Trophoblast cell (in vitro differentiated cells and primary cell): Measurements from ENCODE around the gene RGS7. TPM values are rescaled to one million over a fixed set of nuclear protein-coding genes. Genes with fewer than 3 reads are reported as not detected.
A peak's percentile ranks its signal among the peaks of the same experiment; 100 is the strongest.

Experiments
- DNase-seq, 2 donors: peaks; one replicate each; pipeline ENCODE4 v3.0.0-alpha.2; 2016
- H2AFZ ChIP-seq: 2 replicates; pipeline ENCODE4 v1.6.1; 2013; ENCODE audit warnings: low read length, moderate library complexity, mild to moderate bottlenecking; ENCODE audit not compliant: insufficient read depth, poor library complexity
- H2AK5ac ChIP-seq: 2 replicates; pipeline ENCODE4 v1.6.1; 2013; ENCODE audit warnings: mild to moderate bottlenecking, low read length
- H2BK120ac ChIP-seq: 2 replicates; pipeline ENCODE4 v1.6.1; 2013; ENCODE audit warnings: low read length, mild to moderate bottlenecking, moderate library complexity; ENCODE audit not compliant: insufficient read depth, poor library complexity
- H2BK12ac ChIP-seq: 2 replicates; pipeline ENCODE4 v1.6.1; 2013; ENCODE audit warnings: mild to moderate bottlenecking, low read length, moderate library complexity
- H2BK5ac ChIP-seq: 2 replicates; pipeline ENCODE4 v1.6.1; 2013; ENCODE audit warnings: low read length, low read depth, moderate library complexity, mild to moderate bottlenecking; ENCODE audit not compliant: poor library complexity
- H3K14ac ChIP-seq: 2 replicates; pipeline ENCODE4 v1.6.1; 2013; ENCODE audit warnings: mild to moderate bottlenecking, low read length
- H3K18ac ChIP-seq: 2 replicates; pipeline ENCODE4 v1.6.1; 2013; ENCODE audit warnings: mild to moderate bottlenecking, low read length
- H3K23ac ChIP-seq: 2 replicates; pipeline ENCODE4 v1.6.1; 2013; ENCODE audit warnings: low read length
- H3K27ac ChIP-seq: 2 replicates; pipeline ENCODE4 v1.5.1; 2013; ENCODE audit warnings: low read depth, mild to moderate bottlenecking, inconsistent platforms, low read length, moderate library complexity
- H3K27me3 ChIP-seq: 2 replicates; pipeline ENCODE4 v1.6.1; 2013; ENCODE audit warnings: inconsistent platforms, mild to moderate bottlenecking, low read length, moderate library complexity; ENCODE audit not compliant: insufficient read depth
- H3K36me3 ChIP-seq, 2 experiments: 1 replicate in 1 of 2; 2 replicates in 1 of 2; pipeline ENCODE4 v1.6.1; 2013; ENCODE audit warnings: low read length in 2 of 2, mild to moderate bottlenecking in 2 of 2, moderate library complexity in 1 of 2; ENCODE audit not compliant: insufficient read depth in 2 of 2, control insufficient read depth in 1 of 2
- H3K4ac ChIP-seq: 2 replicates; pipeline ENCODE4 v1.6.1; 2013; ENCODE audit warnings: low read depth, mild to moderate bottlenecking, low read length, moderate library complexity
- H3K4me1 ChIP-seq, 2 experiments: 1 replicate in 1 of 2; 2 replicates in 1 of 2; pipeline ENCODE4 v1.6.1; 2013; ENCODE audit warnings: low read length in 2 of 2, mild to moderate bottlenecking in 2 of 2, moderate library complexity in 1 of 2; ENCODE audit not compliant: insufficient read depth in 2 of 2, control insufficient read depth in 1 of 2
- H3K4me2 ChIP-seq: 2 replicates; pipeline ENCODE4 v1.6.1; 2013; ENCODE audit warnings: inconsistent platforms, mild to moderate bottlenecking, low read length, moderate library complexity
- H3K4me3 ChIP-seq: 2 replicates; pipeline ENCODE4 v1.5.1; 2013; ENCODE audit warnings: mild to moderate bottlenecking, low read depth, low read length, inconsistent platforms
- H3K79me1 ChIP-seq: one replicate; pipeline ENCODE4 v1.6.1; 2013; ENCODE audit warnings: low read length
- H3K79me2 ChIP-seq: 2 replicates; pipeline ENCODE4 v1.6.1; 2013; ENCODE audit warnings: low read length, mild to moderate bottlenecking; ENCODE audit not compliant: control insufficient read depth, insufficient read depth, poor library complexity
- H3K9ac ChIP-seq: 2 replicates; pipeline ENCODE4 v1.6.1; 2013; ENCODE audit warnings: mild to moderate bottlenecking, low read length
- H3K9me3 ChIP-seq: 2 replicates; pipeline ENCODE4 v1.6.1; 2013; ENCODE audit warnings: low read depth, mild to moderate bottlenecking, control low read depth, inconsistent platforms, low read length; ENCODE audit not compliant: insufficient read depth
- H4K12ac ChIP-seq: 2 replicates; pipeline ENCODE4 v1.6.1; 2013; ENCODE audit warnings: low read depth, mild to moderate bottlenecking, low read length, moderate library complexity
- H4K8ac ChIP-seq: 2 replicates; pipeline ENCODE4 v1.6.1; 2013; ENCODE audit warnings: low read depth, mild to moderate bottlenecking, low read length, moderate library complexity
- H4K91ac ChIP-seq: one replicate; pipeline ENCODE4 v1.6.1; 2013; ENCODE audit warnings: low read depth, mild to moderate bottlenecking, low read length, moderate library complexity
- WGBS: extraction: QIAGEN DNeasy Blood & Tissue Kit; methylation state at CpG from one replicate; pipeline ENCODE4 v1.1.7; 2013; ENCODE audit warnings: missing lambda C conversion rate; ENCODE audit not compliant: insufficient read length, insufficient coverage; ENCODE audit errors: extremely low coverage; 5-methylcytosine and 5-hydroxymethylcytosine counted together
- polyA plus RNA-seq: library from polyadenylated mRNA; stranded (reverse); fragments of 200-250 nt; gene quantifications from 2 replicates; pipeline ENCODE4 v1.2.3, GENCODE V29; 2013

Gene RGS7
- polyA plus RNA-seq, result not detected in 2 replicates

GRCh38 chr1:241356519-241357365 lies at the start of gene RGS7:
TSS of gene RGS7 (minus strand) at chr1:241357205.
- no peak within 1 kb of the TSS for H2BK12ac ChIP-seq
- H2BK120ac ChIP-seq, result no peak within 1 kb of the TSS
- no peaks in the 10 kb centered on the region for H3K79me2 ChIP-seq
- H3K23ac ChIP-seq, result no peak within 1 kb of the TSS
- H3K4me3 ChIP-seq, result peak within 1 kb of the TSS; percentile 73
- H3K27ac ChIP-seq, result no peak within 1 kb of the TSS
- no peak within 1 kb of the TSS for H4K12ac ChIP-seq
- H2AK5ac ChIP-seq, result no peak within 1 kb of the TSS
- no peak within 1 kb of the TSS for H2BK5ac ChIP-seq
- peak within 1 kb of the TSS; percentile 76 for H2AFZ ChIP-seq
- no peak within 1 kb of the TSS for H3K14ac ChIP-seq
- H4K91ac ChIP-seq, result no peak within 1 kb of the TSS
- H3K79me1 ChIP-seq, result no peaks in the 10 kb centered on the region
- H3K18ac ChIP-seq, result no peak within 1 kb of the TSS
- peak; percentile 3 to 43 for DNase-seq
- H3K9ac ChIP-seq, result no peak within 1 kb of the TSS
- no peaks in the 10 kb centered on the region for H3K36me3 ChIP-seq
- no CpG with 5 or more reads among the region's 105 CpGs for WGBS
- no peak within 1 kb of the TSS for H3K4ac ChIP-seq
- H3K9me3 ChIP-seq, result no peaks in the 10 kb centered on the region
- peaks cover 3 to 5% of the 10 kb centered on the region in 2 experiments for H3K4me1 ChIP-seq
- no peak within 1 kb of the TSS for H4K8ac ChIP-seq
- H3K27me3 ChIP-seq, result peaks cover 15% of the 10 kb centered on the region
- peak within 1 kb of the TSS; percentile 90 for H3K4me2 ChIP-seq

GRCh38 chr1:241406421-241406820 lies 49.4 kb upstream of the RGS7 start:
- Histone ChIP-seq H2AK5ac (no peak overlapping the region), H3K18ac (no peak overlapping the region), H3K36me3 (no peaks in the 10 kb centered on the region), H2AFZ (no peak overlapping the region), H3K4me3 (no peak overlapping the region), H3K27ac (no peak overlapping the region), H3K4me2 (no peak overlapping the region), H3K79me1 (no peaks in the 10 kb centered on the region), H2BK120ac (no peak overlapping the region), H4K91ac (no peak overlapping the region), H4K8ac (no peak overlapping the region), H3K4me1 (peaks cover 0 to 3% of the 10 kb centered on the region in 2 experiments), H2BK5ac (no peak overlapping the region), H3K4ac (no peak overlapping the region), H3K23ac (no peak overlapping the region), H3K79me2 (no peaks in the 10 kb centered on the region), H2BK12ac (no peak overlapping the region), H3K9ac (no peak overlapping the region), H4K12ac (no peak overlapping the region), H3K27me3 (no peaks in the 10 kb centered on the region), H3K14ac (no peak overlapping the region), H3K9me3 (no peaks in the 10 kb centered on the region)
- WGBS, result no CpG with 5 or more reads among the region's 3 CpGs
- no peak for DNase-seq

GRCh38 chr1:241401156-241401555 lies 44.2 kb upstream of the RGS7 start:
- Histone ChIP-seq H3K9me3 (no peaks in the 10 kb centered on the region), H3K27ac (no peak overlapping the region), H2BK120ac (no peak overlapping the region), H3K14ac (no peak overlapping the region), H3K4me2 (no peak overlapping the region), H3K27me3 (no peaks in the 10 kb centered on the region), H3K18ac (no peak overlapping the region), H4K8ac (no peak overlapping the region), H2BK5ac (no peak overlapping the region), H2BK12ac (no peak overlapping the region), H3K36me3 (no peaks in the 10 kb centered on the region), H3K23ac (no peak overlapping the region), H3K9ac (no peak overlapping the region), H3K4ac (no peak overlapping the region), H3K79me2 (no peaks in the 10 kb centered on the region), H4K91ac (no peak overlapping the region), H4K12ac (no peak overlapping the region), H2AK5ac (no peak overlapping the region), H3K4me1 (peaks cover 0 to 7% of the 10 kb centered on the region in 2 experiments), H3K4me3 (no peak overlapping the region), H2AFZ (no peak overlapping the region), H3K79me1 (no peaks in the 10 kb centered on the region)
- no peak for DNase-seq
- WGBS, result no CpG with 5 or more reads among the region's 6 CpGs

GRCh38 chr1:241396747-241397681 lies 40.0 kb upstream of the RGS7 start:
- Histone ChIP-seq H4K12ac (no peak overlapping the region), H3K4me1 (peaks cover 0 to 7% of the 10 kb centered on the region in 2 experiments), H3K9ac (no peak overlapping the region), H2BK120ac (no peak overlapping the region), H3K79me2 (no peaks in the 10 kb centered on the region), H2AK5ac (no peak overlapping the region), H3K36me3 (no peaks in the 10 kb centered on the region), H4K8ac (no peak overlapping the region), H3K14ac (no peak overlapping the region), H4K91ac (no peak overlapping the region), H3K4me3 (no peak overlapping the region), H3K9me3 (no peaks in the 10 kb centered on the region), H3K18ac (no peak overlapping the region), H3K27ac (no peak overlapping the region), H2BK12ac (no peak overlapping the region), H2AFZ (no peak overlapping the region), H3K79me1 (no peaks in the 10 kb centered on the region), H2BK5ac (no peak overlapping the region), H3K23ac (no peak overlapping the region), H3K27me3 (no peaks in the 10 kb centered on the region), H3K4me2 (no peak overlapping the region), H3K4ac (no peak overlapping the region)
- DNase-seq, result peak; percentile 46 to 58
- no CpG with 5 or more reads among the region's 6 CpGs for WGBS
